Hematopoietic multipotent progenitor cell treated with erythropoietin and hydrocortisone succinate and interleukin-3 and kit ligand, for 8 days (in vitro differentiated cells): ENCODE data around the gene RAP1GAP.
"Not testable (repeated sequence)": the region's sequence is repeated elsewhere in the genome, so short reads cannot be mapped to it uniquely, and the experiment has no call there.

ENCODE experiments used
- DNase-seq: peaks from one replicate; pipeline ENCODE4 v3.0.0-alpha.2; 2015

Gene RAP1GAP

GRCh38 chr1:21641967-21642739 lies 27.0 kb downstream of the RAP1GAP start:
- no peak for DNase-seq

- no peak for DNase-seq
These were observed 27.6 kb downstream of the RAP1GAP start for GRCh38 chr1:21641537-21641936.

- DNase-seq, result no peak
These were observed 28.1 kb downstream of the RAP1GAP start for GRCh38 chr1:21641076-21641475.

GRCh38 chr1:21640653-21641052 lies 28.5 kb downstream of the RAP1GAP start:
- no peak for DNase-seq

GRCh38 chr1:21639594-21640041 lies 29.5 kb downstream of the RAP1GAP start:
- DNase-seq, result no peak

- peak; percentile 74 for DNase-seq
These were observed 30.4 kb downstream of the RAP1GAP start for GRCh38 chr1:21638531-21639341.

- DNase-seq, result no peak
These were observed 31.6 kb downstream of the RAP1GAP start for GRCh38 chr1:21637514-21637913.

- no peak for DNase-seq
These were observed 33.1 kb downstream of the RAP1GAP start for GRCh38 chr1:21636029-21636428.

GRCh38 chr1:21634806-21635535 lies 34.2 kb downstream of the RAP1GAP start:
- DNase-seq, result no peak

GRCh38 chr1:21633992-21634805 lies 35.0 kb downstream of the RAP1GAP start:
- no peak for DNase-seq

- no peak for DNase-seq
These were observed 35.9 kb downstream of the RAP1GAP start for GRCh38 chr1:21633141-21633755.

- DNase-seq, result peak; percentile 90
These were observed 36.9 kb downstream of the RAP1GAP start for GRCh38 chr1:21631944-21632887.

- DNase-seq, result not testable (repeated sequence)
These were observed 37.6 kb downstream of the RAP1GAP start for GRCh38 chr1:21631590-21631943.

GRCh38 chr1:21630571-21631343 lies 38.4 kb downstream of the RAP1GAP start:
- no peak for DNase-seq

GRCh38 chr1:21629971-21630370 lies 39.2 kb downstream of the RAP1GAP start:
- no peak for DNase-seq

GRCh38 chr1:21628798-21629393 lies 40.3 kb downstream of the RAP1GAP start:
- no peak for DNase-seq

GRCh38 chr1:21626921-21627339 lies 42.2 kb downstream of the RAP1GAP start:
- DNase-seq, result no peak

- DNase-seq, result no peak
These were observed 43.6 kb downstream of the RAP1GAP start for GRCh38 chr1:21625390-21626190.
